ENCODE measurements around the gene ADORA2A.

Gene ADORA2A

DNA sequence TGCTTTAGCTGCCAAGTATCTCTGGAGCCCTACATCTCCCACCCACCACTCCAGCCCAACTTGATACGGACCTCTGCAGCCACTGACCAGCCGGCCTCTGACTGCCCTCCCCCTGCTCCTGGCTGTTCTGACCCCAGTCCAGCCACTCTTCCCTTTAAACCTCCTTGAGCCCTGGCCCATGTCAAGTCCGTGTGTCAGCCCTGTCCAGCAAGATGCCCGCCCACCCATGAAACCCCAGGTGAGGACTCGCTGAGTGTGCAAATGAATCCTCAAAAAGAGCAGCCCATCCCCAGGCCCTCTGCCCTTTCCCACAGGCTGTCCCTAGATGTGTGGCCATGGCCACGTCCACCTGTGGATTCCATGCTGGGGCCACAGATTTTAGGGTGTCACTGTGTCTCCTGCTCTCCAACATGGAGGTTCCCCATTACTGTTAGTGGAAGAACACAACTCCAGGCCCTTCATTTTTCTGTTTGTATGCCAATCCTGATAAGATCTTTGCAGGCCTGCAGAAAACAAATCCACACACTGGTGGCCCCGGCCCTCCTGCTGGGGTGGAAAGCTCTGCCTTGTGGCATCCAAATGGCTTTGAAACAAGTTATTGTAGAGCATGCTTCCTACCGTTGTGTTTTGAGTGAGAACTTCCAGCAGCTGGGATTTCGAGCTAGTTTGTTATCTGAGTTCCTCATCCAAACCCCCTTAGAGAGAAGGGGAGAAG lies 22.7 kb upstream of the ADORA2A start:
- DNase-seq: no peak

- DNase-seq: no peak
Observed at GRCh38 chr22:24405631-24406321, 21.6 kb upstream of the ADORA2A start.

- DNase-seq: no peak
Observed at GRCh38 chr22:24406322-24407277, 20.8 kb upstream of the ADORA2A start.

DNA sequence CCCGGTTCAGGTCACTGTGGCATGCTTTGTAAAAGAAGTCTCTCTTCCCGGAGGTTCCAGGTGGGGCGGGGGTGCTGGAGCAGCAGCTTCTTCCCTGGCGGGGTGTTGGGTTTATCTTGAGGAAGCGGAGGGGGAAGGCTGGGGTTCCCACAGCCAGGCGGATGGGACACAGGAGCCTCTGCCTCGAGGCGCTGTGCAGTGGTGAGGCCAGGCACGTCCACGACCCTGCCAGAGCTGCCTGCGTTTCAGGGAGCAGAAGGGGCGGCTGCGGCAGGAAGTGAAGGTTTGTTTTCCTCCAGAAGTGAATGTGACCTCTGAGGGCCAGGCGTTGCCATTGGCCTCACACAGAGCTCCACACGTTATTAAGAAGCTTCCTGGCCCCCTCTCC lies 20.1 kb upstream of the ADORA2A start:
- no peak for DNase-seq

- no peak for DNase-seq
Observed at GRCh38 chr22:24407884-24408283, 19.5 kb upstream of the ADORA2A start.

GRCh38 chr22:24408630-24409029 lies 18.8 kb upstream of the ADORA2A start:
- DNase-seq: no peak

DNA sequence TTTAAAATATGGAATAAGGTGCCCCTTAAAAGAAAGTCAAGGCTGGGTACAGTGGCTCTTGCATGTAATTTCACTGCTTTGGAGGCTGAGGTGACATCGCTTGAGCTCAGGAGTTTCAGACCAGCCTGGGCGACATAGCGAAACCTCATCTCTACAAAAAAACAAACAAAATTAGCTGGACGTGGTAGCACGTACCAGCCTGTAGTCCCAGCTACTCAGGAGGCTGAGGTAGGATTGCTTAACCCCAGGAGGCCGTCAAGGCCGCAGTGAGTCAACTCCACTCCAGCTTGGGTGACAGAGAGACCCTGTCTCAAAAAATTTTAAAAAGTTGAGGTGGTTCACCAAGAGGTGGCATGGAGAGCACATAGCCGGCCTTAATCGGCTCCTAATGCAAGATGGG lies 17.7 kb upstream of the ADORA2A start:
- DNase-seq: no peak

DNA sequence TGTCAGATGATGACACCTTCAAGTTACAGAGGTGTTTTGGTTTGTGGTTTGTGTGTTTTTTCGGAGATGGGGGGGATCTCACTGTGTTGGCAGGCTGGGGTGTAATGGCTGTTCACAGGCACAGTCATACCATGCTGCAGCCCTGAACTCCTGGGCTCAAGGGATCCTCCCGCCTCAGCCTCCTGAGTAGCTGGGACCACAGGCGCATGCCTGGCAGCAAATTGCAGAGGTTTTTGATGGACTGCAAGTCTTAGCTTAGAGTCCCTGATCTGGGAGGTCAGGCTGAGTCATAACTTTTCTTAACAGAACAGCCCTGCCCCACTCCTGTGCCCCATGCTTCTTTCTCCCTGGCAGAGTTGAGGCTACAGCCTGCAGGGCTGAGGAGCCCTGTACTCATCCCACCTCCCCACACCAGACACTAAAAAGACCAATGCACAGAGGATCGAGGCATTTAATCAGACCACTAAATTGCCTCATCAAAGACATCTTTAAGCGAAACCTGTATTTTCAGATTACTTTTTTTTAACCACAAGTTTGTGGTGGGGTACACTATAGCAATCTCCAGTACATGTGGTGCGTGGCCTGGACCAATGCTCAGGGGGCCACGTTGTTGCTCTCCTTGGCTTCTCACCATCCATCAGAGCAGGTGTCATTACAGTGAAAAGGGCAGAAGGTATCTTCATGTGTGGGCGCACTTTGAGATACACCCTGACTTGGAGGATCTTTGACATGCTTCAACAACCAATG lies 17.1 kb upstream of the ADORA2A start:
- no peak for DNase-seq

GRCh38 chr22:24411256-24412004 lies 16.0 kb upstream of the ADORA2A start:
- no peak for DNase-seq

DNA sequence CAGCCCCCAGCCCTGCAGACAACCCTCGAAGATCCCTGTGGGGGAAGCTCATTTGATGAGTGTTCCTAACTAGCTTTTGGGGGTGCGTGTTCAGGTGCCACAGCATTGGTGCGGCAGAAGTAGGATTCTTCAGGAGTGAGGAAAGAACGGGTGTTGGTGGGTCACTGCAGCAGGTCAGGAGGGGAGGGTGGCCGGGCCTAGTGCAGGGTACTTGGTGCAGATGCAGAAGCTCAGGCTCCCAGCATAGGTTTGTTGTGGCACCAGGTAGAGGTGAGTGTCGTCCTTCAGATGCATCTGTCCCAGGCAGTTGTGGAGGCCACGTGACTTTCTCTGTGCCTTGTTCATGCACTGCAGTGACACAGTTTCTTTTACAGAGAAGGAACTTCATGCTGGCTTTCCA lies 15.1 kb upstream of the ADORA2A start:
- no peak for DNase-seq

- no peak for DNase-seq
Observed at GRCh38 chr22:24413271-24413670, 14.1 kb upstream of the ADORA2A start.

DNA sequence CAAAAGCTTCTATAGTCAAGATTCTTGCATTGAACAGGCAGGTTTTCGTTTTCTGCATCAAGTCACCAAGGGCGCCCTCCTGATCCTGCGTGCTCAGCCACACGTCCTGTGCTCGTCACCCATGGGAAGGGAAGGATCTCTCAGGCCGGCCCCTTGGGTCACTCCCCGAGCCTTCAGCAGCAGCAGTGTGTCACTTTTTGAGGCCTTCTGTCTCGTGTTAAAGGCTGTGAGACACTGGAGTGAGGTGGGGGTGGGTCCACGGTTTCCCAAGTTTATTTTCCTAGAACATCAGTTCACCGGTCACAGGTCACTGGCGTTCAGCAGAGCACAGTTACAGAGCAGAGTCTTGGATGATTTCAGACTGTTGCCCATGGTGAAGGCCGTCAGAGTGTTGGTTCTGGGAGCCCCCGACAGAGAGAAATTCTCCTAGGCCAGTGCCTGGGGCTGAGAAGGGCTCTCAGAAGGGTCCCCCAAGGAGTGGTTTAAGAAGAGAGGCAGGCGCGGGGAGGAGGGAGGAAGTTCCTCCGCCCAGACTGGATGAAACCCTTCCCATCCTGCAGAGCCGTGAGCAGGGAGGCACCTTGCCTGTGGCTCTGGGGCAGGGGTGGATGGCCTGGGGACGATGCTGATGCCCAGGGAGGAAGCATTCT lies 13.5 kb upstream of the ADORA2A start:
- no peak for DNase-seq

GRCh38 chr22:24414523-24414922 lies 12.9 kb upstream of the ADORA2A start:
- no peak for DNase-seq

- DNase-seq: no peak
Observed at GRCh38 chr22:24414984-24415945, 12.1 kb upstream of the ADORA2A start.

DNA sequence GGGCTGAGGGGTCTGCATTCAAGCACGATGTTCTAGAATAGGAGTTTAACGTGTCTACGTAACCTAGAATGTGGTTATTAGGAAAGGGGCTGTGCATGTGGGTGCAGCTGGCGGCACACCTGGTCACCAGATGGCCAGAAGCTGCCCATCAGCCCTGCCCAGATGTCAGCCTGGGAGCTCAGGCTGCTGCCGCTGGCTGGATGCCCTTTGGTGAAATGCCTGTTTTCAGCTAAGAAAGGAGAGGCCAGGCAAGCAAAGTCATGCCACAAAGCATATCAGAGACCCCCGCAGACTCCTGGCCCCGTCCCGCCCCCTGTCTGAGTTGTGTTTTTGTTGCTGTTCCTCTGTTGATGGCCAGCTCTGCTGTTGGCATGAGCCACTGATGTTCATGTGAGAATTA lies 11.3 kb upstream of the ADORA2A start:
- DNase-seq: no peak

GRCh38 chr22:24416611-24417010 lies 10.8 kb upstream of the ADORA2A start:
- no peak for DNase-seq

DNA sequence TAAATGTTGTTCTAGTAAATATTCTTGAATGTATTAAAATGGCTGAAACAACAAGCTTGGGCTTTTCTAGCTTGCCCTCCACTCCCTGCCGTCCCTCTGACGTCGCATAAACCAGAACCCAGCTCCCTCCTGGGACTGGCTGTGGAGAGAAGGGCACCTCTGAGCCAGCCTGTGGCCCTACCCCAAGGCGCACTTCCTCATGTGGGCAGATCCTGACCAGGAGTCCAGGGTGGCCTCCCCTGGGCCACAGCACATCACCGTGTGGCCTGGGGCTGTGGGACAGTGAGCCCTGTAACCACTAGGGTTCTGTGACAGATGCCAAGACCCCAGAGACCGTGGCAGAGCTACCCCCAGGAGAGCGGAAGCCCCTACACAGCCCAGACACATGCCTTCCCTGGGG lies 10.2 kb upstream of the ADORA2A start:
- DNase-seq: no peak

DNA sequence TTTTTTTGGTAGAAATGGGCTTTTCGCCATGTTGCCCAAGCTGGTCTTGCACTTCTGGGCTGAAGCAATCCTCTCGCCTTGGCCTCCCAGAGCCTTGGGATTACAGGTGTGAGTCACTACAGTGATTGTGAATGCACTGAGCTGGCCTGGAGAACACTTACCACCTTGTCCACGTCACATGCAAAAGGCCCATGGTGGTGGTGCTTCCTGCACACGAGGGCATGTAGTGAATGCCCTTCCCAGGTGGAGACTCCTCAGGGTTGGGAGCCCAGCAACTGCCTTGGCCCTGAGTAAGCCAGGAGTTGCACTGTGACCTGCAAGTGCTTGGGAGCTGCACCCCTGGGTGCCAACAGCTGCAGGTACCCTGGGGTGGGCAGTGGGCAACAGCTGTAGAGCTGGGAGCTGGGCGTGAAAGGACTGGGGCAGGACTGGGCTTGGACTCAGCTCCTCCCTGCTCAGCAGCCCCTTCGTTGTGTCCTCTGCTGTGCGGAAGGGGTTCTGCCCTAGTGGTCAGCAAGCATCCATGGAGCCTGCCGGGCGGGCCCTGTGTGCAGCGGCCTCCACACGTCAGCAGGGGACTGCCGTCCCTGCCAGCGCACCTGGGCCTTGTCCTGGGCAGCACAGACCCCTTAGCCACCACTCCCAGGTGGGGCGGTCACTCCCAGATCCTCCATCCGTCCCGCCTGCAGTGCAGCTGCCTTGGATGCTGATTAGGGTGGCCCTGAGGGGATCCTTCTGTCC lies 9.3 kb upstream of the ADORA2A start:
- DNase-seq: no peak

DNA sequence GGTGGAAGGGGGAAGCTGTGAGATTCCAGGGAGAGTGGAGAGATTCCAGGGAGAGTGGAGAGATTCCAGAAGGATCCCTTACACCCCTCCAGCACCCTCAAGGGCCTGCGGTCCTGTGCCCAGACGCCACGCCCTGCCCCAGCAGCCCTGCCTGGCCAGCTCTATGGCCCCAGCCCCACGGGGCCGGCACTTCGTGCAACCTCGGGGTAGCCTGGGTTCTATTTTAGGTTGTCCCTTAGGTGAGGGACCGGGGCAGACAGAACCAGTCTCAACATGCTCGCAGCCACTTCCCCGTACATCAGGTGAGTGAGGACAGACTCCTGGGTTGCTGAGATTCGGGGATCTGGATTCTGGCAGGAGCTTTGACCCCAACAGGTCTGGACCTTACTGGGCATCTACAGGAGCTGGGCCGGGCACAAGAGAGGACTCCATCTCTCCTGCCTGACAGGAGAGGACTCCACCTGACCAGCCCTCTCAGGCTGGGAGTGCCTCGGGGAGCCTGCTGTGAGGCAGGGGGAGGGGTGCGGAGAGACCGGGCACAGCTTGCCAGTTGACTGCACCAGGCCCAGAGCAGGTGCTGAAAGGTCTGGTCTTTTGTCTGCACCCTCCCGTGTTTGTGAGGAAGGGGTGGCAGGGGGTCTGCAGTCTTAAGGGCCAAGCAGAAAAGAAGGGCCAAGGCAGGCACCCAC lies 8.5 kb upstream of the ADORA2A start:
- DNase-seq: no peak

All from CD4-positive, alpha-beta T cell treated with Interleukin-17A for 4 hours (primary cell).